Stimulated activated CD8-positive, alpha-beta memory T cell treated with anti-CD3 and anti-CD28 coated beads, Interleukin-12 subunit alpha, Interleukin-12 subunit beta, amount 100 ng/mL, for 24 hours (primary cell): ENCODE data around the gene RAE1.

Experiments used
- DNase-seq: peaks from one replicate; pipeline ENCODE4 v3.0.0-alpha.2; 2020; ENCODE audit errors: extremely low read depth

Gene RAE1

GRCh38 chr20:57400231-57400701, 49.2 kb downstream of the RAE1 start:
- DNase-seq, result no peak

- DNase-seq, result no peak
Observed at GRCh38 chr20:57400821-57401564, 49.9 kb downstream of the RAE1 start.

- DNase-seq, result no peak
Observed at GRCh38 chr20:57401565-57401918, 50.5 kb downstream of the RAE1 start.

- no peak for DNase-seq
Observed at GRCh38 chr20:57402206-57403125, 51.4 kb downstream of the RAE1 start.

- DNase-seq, result no peak
Observed at GRCh38 chr20:57403216-57403615, 52.2 kb downstream of the RAE1 start.

GRCh38 chr20:57404006-57404405, 53.0 kb downstream of the RAE1 start:
- no peak for DNase-seq

- no peak for DNase-seq
Observed at GRCh38 chr20:57404419-57405072, 53.5 kb downstream of the RAE1 start.

GRCh38 chr20:57405236-57406016, 54.4 kb downstream of the RAE1 start:
- no peak for DNase-seq

GRCh38 chr20:57407541-57407956, 56.5 kb downstream of the RAE1 start:
- DNase-seq, result no peak

- DNase-seq, result no peak
Observed at GRCh38 chr20:57408131-57408530, 57.1 kb downstream of the RAE1 start.

GRCh38 chr20:57408536-57409233, 57.6 kb downstream of the RAE1 start:
- DNase-seq, result no peak

- no peak for DNase-seq
Observed at GRCh38 chr20:57409316-57409671, 58.2 kb downstream of the RAE1 start.

- no peak for DNase-seq
Observed at GRCh38 chr20:57409672-57410397, 58.8 kb downstream of the RAE1 start.

GRCh38 chr20:57410398-57410920, 59.4 kb downstream of the RAE1 start:
- no peak for DNase-seq

GRCh38 chr20:57410924-57411323, 59.9 kb downstream of the RAE1 start:
- no peak for DNase-seq

- DNase-seq, result no peak
Observed at GRCh38 chr20:57411406-57412283, 60.6 kb downstream of the RAE1 start.

- no peak for DNase-seq
Observed at GRCh38 chr20:57412347-57413029, 61.4 kb downstream of the RAE1 start.

- no peak for DNase-seq
Observed at GRCh38 chr20:57413986-57414385, 62.9 kb downstream of the RAE1 start.
